IPS-20b (cell line): ENCODE data around the gene RIMKLB.

Source experiments
- H3K27ac ChIP-seq: one replicate; pipeline ENCODE4 v1.5.1; 2013; ENCODE audit warnings: low read length
- H3K27me3 ChIP-seq: 2 replicates; pipeline ENCODE4 v1.6.1; 2013; ENCODE audit warnings: mild to moderate bottlenecking, low read length, inconsistent platforms; ENCODE audit not compliant: insufficient read depth
- H3K36me3 ChIP-seq: 2 replicates; pipeline ENCODE4 v1.6.1; 2013; ENCODE audit warnings: low read depth, mild to moderate bottlenecking, inconsistent platforms, low read length, moderate library complexity; ENCODE audit not compliant: insufficient read depth
- H3K4me1 ChIP-seq: 2 replicates; pipeline ENCODE4 v1.6.1; 2013; ENCODE audit warnings: mild to moderate bottlenecking, control low read depth, inconsistent platforms, low read length, moderate library complexity; ENCODE audit not compliant: insufficient read depth
- H3K4me3 ChIP-seq: 2 replicates; pipeline ENCODE4 v1.5.1; 2013; ENCODE audit warnings: mild to moderate bottlenecking, low read length, inconsistent platforms
- H3K9ac ChIP-seq: 2 replicates; pipeline ENCODE4 v1.6.1; 2013; ENCODE audit warnings: low read depth, mild to moderate bottlenecking, inconsistent platforms, low read length, moderate library complexity
- H3K9me3 ChIP-seq: 2 replicates; pipeline ENCODE4 v1.6.1; 2013; ENCODE audit warnings: mild to moderate bottlenecking, low read depth, low read length, inconsistent platforms; ENCODE audit not compliant: insufficient read depth

The RIMKLB gene

GRCh38 chr12:8697476-8698131, at the start of gene RIMKLB:
RIMKLB (plus strand) TSS chr12:8697991; CDS start chr12:8713867, 15,876 bp downstream.
- peak within 1 kb of the TSS; percentile 92 for H3K27ac ChIP-seq
- peaks cover 26% of the 10 kb centered on the region for H3K4me1 ChIP-seq
- H3K4me3 ChIP-seq, result peak within 1 kb of the TSS; percentile 86
- H3K9ac ChIP-seq, result peak within 1 kb of the TSS; percentile 88; the same call in 1 of the 2 replicates
- peaks cover 17% of the 10 kb centered on the region for H3K36me3 ChIP-seq
- H3K9me3 ChIP-seq, result no peaks in the 10 kb centered on the region
- H3K27me3 ChIP-seq, result no peaks in the 10 kb centered on the region

- Histone ChIP-seq H3K36me3 (no peaks in the 10 kb centered on the region), H3K4me1 (no peaks in the 10 kb centered on the region), H3K27me3 (no peaks in the 10 kb centered on the region), H3K4me3 (no peak overlapping the region), H3K27ac (no peak overlapping the region), H3K9me3 (no peaks in the 10 kb centered on the region), H3K9ac (no peak overlapping the region)
These were observed 49.1 kb upstream of the RIMKLB start for GRCh38 chr12:8648576-8649205.

GRCh38 chr12:8655421-8655820, 42.4 kb upstream of the RIMKLB start:
- Histone ChIP-seq H3K27me3 (no peaks in the 10 kb centered on the region), H3K27ac (no peak overlapping the region), H3K4me3 (no peak overlapping the region), H3K9me3 (no peaks in the 10 kb centered on the region), H3K9ac (no peak overlapping the region), H3K36me3 (no peaks in the 10 kb centered on the region), H3K4me1 (no peaks in the 10 kb centered on the region)

GRCh38 chr12:8658346-8658745, 39.4 kb upstream of the RIMKLB start:
- H3K4me3 ChIP-seq, result no peak overlapping the region
- H3K9ac ChIP-seq, result no peak overlapping the region
- no peaks in the 10 kb centered on the region for H3K36me3 ChIP-seq
- no peaks in the 10 kb centered on the region for H3K9me3 ChIP-seq
- H3K27me3 ChIP-seq, result no peaks in the 10 kb centered on the region
- no peak overlapping the region for H3K27ac ChIP-seq
- no peaks in the 10 kb centered on the region; the same call in 1 of the 2 replicates for H3K4me1 ChIP-seq

- Histone ChIP-seq H3K4me3 (no peak overlapping the region), H3K9me3 (no peaks in the 10 kb centered on the region), H3K27me3 (no peaks in the 10 kb centered on the region), H3K36me3 (no peaks in the 10 kb centered on the region), H3K27ac (no peak overlapping the region), H3K9ac (no peak overlapping the region), H3K4me1 (no peaks in the 10 kb centered on the region; the same call in 1 of the 2 replicates)
These were observed 36.8 kb upstream of the RIMKLB start for GRCh38 chr12:8661016-8661415.

GRCh38 chr12:8661751-8662150, 36.0 kb upstream of the RIMKLB start:
- H3K4me1 ChIP-seq, result no peaks in the 10 kb centered on the region; the same call in 1 of the 2 replicates
- no peaks in the 10 kb centered on the region for H3K36me3 ChIP-seq
- H3K9ac ChIP-seq, result no peak overlapping the region
- no peak overlapping the region for H3K4me3 ChIP-seq
- H3K27me3 ChIP-seq, result no peaks in the 10 kb centered on the region
- no peak overlapping the region for H3K27ac ChIP-seq
- no peaks in the 10 kb centered on the region for H3K9me3 ChIP-seq

- H3K4me3 ChIP-seq, result no peak within 1 kb of the TSS
- H3K4me1 ChIP-seq, result no peaks in the 10 kb centered on the region; the same call in 1 of the 2 replicates
- no peaks in the 10 kb centered on the region for H3K36me3 ChIP-seq
- no peaks in the 10 kb centered on the region for H3K9me3 ChIP-seq
- H3K9ac ChIP-seq, result no peak within 1 kb of the TSS
- no peak within 1 kb of the TSS for H3K27ac ChIP-seq
- H3K27me3 ChIP-seq, result no peaks in the 10 kb centered on the region
These were observed 35.2 kb upstream of the RIMKLB start, which contains the start of gene MFAP5 for GRCh38 chr12:8662593-8662992. MFAP5 (minus strand) TSS chr12:8662826; CDS start chr12:8662104, 722 bp downstream.

GRCh38 chr12:8664228-8664913, 33.4 kb upstream of the RIMKLB start:
- H3K36me3 ChIP-seq, result no peaks in the 10 kb centered on the region
- no peak overlapping the region for H3K4me3 ChIP-seq

GRCh38 chr12:8665759-8666158, 32.0 kb upstream of the RIMKLB start:
- Histone ChIP-seq H3K9ac (no peak overlapping the region), H3K27me3 (no peaks in the 10 kb centered on the region), H3K9me3 (no peaks in the 10 kb centered on the region), H3K36me3 (no peaks in the 10 kb centered on the region), H3K4me3 (no peak overlapping the region), H3K27ac (no peak overlapping the region), H3K4me1 (no peaks in the 10 kb centered on the region; the same call in 1 of the 2 replicates)

More at GRCh38 chr12:8664228-8664913, 33.4 kb upstream of the RIMKLB start:
- no peaks in the 10 kb centered on the region; the same call in 1 of the 2 replicates for H3K4me1 ChIP-seq
- H3K9me3 ChIP-seq, result no peaks in the 10 kb centered on the region
- no peaks in the 10 kb centered on the region for H3K27me3 ChIP-seq
- H3K9ac ChIP-seq, result no peak overlapping the region
- H3K27ac ChIP-seq, result no peak overlapping the region

GRCh38 chr12:8667270-8667669, 30.5 kb upstream of the RIMKLB start:
- no peak overlapping the region for H3K27ac ChIP-seq

GRCh38 chr12:8668441-8668840, 29.4 kb upstream of the RIMKLB start:
- Histone ChIP-seq H3K27ac (no peak overlapping the region), H3K27me3 (no peaks in the 10 kb centered on the region), H3K36me3 (no peaks in the 10 kb centered on the region), H3K4me1 (no peaks in the 10 kb centered on the region), H3K4me3 (no peak overlapping the region), H3K9ac (no peak overlapping the region), H3K9me3 (no peaks in the 10 kb centered on the region)

More at GRCh38 chr12:8667270-8667669, 30.5 kb upstream of the RIMKLB start:
- H3K9me3 ChIP-seq, result no peaks in the 10 kb centered on the region
- no peaks in the 10 kb centered on the region for H3K36me3 ChIP-seq
- no peak overlapping the region for H3K9ac ChIP-seq
- H3K4me3 ChIP-seq, result no peak overlapping the region
- H3K27me3 ChIP-seq, result no peaks in the 10 kb centered on the region
- no peaks in the 10 kb centered on the region; the same call in 1 of the 2 replicates for H3K4me1 ChIP-seq
